Testis (tissue), 3 donors: ENCODE data around the gene FEM1A. TPM values are rescaled to one million over a fixed set of nuclear protein-coding genes. Genes with fewer than 3 reads are reported as not detected.

Experiments
- DNase-seq: peaks from one replicate; pipeline ENCODE4 v3.0.0-alpha.2; 2019
- H3K27ac ChIP-seq, 2 donors: fragments of 200-600 bp; sonication (generic); one replicate each; pipeline ENCODE4 v1.5.1; 2019
- H3K27me3 ChIP-seq: fragments of 200-600 bp; sonication (generic); one replicate; pipeline ENCODE4 v1.5.1; 2019
- H3K36me3 ChIP-seq: fragments of 200-600 bp; sonication (generic); one replicate; pipeline ENCODE4 v1.5.1; 2017; ENCODE audit warnings: low read depth; ENCODE audit errors: missing control alignments
- H3K4me1 ChIP-seq: fragments of 200-600 bp; sonication (generic); one replicate; pipeline ENCODE4 v1.5.1; 2019
- H3K4me3 ChIP-seq, 2 donors: fragments of 200-600 bp; sonication (generic); one replicate each; pipeline ENCODE4 v1.5.1; 2017 to 2019
- H3K9me3 ChIP-seq: fragments of 200-600 bp; sonication (generic); one replicate; pipeline ENCODE4 v1.5.1; 2017
- POLR2A ChIP-seq: fragments of 450-650 bp; IDR thresholded peaks from one replicate; pipeline ENCODE4 v1.6.1; 2017; ENCODE audit warnings: antibody characterized with exemption, mild to moderate bottlenecking, moderate library complexity
- WGBS, 2 donors: methylation state at CpG; one replicate each; pipeline ENCODE4 v1.1.5; 2018; 5-methylcytosine and 5-hydroxymethylcytosine counted together
- intact Hi-C: fragments of 100-400 bp; cut with DNase I; formaldehyde crosslinking; loops from one replicate; pipeline ENCODE4 v1.15.1; 2023; ENCODE audit warnings: low total_unique reads
- polyA plus RNA-seq: library from polyadenylated mRNA; stranded (reverse); fragments of 350-450 nt; fragmentation: Illumina TruSeq; extraction: RNeasy Lipid Tissue Mini Kit (QIAGEN cat#74804); gene quantifications from one replicate; pipeline ENCODE4 v1.2.3, GENCODE V29; 2014; ENCODE audit warnings: low read depth, low replicate concordance; ENCODE audit not compliant: insufficient read depth
- total RNA-seq, 2 donors: library from RNA; depleted of rRNA; stranded (reverse); fragments of >200 nt; gene quantifications; one replicate each; pipeline ENCODE4 v1.2.3, GENCODE V29; 2016
- TF ChIP-seq, protein P1 (sequence below), 3 experiments: fragments of 450-650 bp in 2 of 3; fragments of 200-600 bp in 1 of 3; sonication (generic) in 1 of 3; IDR thresholded peaks; one replicate each; pipeline ENCODE4 v1.5.1; 2016 to 2019; ENCODE audit warnings: antibody characterized with exemption in 3 of 3, mild to moderate bottlenecking in 2 of 3, moderate library complexity in 1 of 3

The FEM1A gene
- total and polyA plus RNA-seq, 3 donors from 2014 or later: 7.5 to 15.8 (median 14.3) TPM

DNA sequence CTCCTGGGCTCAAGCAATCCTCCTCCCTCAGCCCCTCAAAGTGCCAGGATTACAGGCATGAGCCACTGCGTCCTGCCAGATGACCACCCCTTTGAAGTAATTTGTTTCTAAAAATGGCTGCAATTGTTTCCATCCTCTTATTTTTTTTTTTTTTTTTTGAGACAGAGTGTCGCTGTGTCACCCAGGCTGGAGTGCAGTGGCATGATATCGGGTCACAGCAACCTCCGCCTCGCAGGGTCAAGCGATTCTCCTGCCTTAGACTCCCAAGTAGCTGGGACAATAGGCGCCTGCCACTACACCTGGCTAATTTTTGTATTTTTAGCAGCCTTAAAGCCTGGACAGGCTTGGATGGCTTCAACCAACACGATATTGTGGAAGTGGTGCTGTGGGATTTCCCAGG, 45.5 kb upstream of the FEM1A start:
- no peaks in the 10 kb centered on the region for H3K27me3 ChIP-seq
- H3K36me3 ChIP-seq: no peaks in the 10 kb centered on the region
- TF ChIP-seq, protein P1, sequence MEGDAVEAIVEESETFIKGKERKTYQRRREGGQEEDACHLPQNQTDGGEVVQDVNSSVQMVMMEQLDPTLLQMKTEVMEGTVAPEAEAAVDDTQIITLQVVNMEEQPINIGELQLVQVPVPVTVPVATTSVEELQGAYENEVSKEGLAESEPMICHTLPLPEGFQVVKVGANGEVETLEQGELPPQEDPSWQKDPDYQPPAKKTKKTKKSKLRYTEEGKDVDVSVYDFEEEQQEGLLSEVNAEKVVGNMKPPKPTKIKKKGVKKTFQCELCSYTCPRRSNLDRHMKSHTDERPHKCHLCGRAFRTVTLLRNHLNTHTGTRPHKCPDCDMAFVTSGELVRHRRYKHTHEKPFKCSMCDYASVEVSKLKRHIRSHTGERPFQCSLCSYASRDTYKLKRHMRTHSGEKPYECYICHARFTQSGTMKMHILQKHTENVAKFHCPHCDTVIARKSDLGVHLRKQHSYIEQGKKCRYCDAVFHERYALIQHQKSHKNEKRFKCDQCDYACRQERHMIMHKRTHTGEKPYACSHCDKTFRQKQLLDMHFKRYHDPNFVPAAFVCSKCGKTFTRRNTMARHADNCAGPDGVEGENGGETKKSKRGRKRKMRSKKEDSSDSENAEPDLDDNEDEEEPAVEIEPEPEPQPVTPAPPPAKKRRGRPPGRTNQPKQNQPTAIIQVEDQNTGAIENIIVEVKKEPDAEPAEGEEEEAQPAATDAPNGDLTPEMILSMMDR (IDR thresholded peaks at IDR 0.05): no peak
- TF ChIP-seq POLR2A: no peak
- peak overlapping the region; percentile 72 to 93 for H3K27ac ChIP-seq
- no peaks in the 10 kb centered on the region for H3K9me3 ChIP-seq
- peak; percentile 68 for DNase-seq
- H3K4me3 ChIP-seq: no peak overlapping the region
- peaks cover 42% of the 10 kb centered on the region for H3K4me1 ChIP-seq
- 54 to 71% methylated on average over 8 of the region's 8 CpGs for WGBS, 2 donors
- intact Hi-C loops: no loop called here

DNA sequence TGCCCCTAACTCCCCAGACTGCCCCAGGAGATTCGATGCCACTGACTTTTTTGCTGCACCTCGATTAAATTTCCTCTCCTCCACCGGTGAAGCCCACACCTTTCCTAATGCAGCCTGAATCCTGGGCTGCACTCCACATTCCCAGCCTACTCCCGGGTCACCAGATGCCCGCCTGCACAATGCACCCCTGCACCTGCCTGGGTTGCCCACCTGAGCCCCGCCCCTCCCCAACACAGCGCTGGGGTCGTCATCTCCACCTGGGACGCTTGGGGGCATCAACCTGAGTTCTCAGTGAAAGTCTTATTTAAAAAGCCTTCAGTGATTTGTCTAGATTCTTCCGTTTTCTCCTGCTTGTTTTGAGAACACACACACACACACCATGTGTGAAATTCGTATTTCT, 43.3 kb upstream of the FEM1A start:
- H3K4me3 ChIP-seq: no peak overlapping the region
- no peak for DNase-seq
- no peaks in the 10 kb centered on the region for H3K27me3 ChIP-seq
- H3K36me3 ChIP-seq: no peaks in the 10 kb centered on the region
- H3K27ac ChIP-seq: no peak overlapping the region
- WGBS, 2 donors: 45 to 59% methylated on average over 11 of the region's 11 CpGs
- H3K4me1 ChIP-seq: peaks cover 28% of the 10 kb centered on the region
- TF ChIP-seq, protein P1 (IDR thresholded peaks at IDR 0.05): no peak
- TF ChIP-seq POLR2A: no peak
- no peaks in the 10 kb centered on the region for H3K9me3 ChIP-seq
- intact Hi-C loops: no loop called here

DNA sequence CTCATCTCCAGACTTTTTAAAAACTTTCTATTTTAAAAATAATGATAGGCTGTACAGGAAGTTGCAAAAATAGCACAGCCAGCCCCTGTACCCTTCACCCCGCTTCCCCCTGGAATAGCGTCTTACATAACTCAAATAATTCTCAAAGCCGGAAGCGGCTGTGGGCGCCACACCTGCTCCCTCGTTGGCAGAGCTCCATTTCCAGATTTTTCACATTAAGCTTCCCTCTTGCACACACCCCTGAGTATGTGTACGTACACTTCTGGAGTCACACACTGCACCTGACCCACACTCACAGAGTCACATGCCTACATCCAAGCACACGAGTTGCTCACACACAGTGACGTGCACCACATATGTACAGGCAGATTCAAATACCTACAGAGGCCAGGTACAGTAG, 42.9 kb upstream of the FEM1A start:
- Histone ChIP-seq H3K27ac (no peak overlapping the region), H3K4me1 (peaks cover 24% of the 10 kb centered on the region), H3K27me3 (no peaks in the 10 kb centered on the region), H3K36me3 (no peaks in the 10 kb centered on the region), H3K9me3 (no peaks in the 10 kb centered on the region), H3K4me3 (no peak overlapping the region)
- 60 to 71% methylated on average over 9 of the region's 9 CpGs for WGBS, 2 donors
- intact Hi-C loops: no loop called here
- no peak for DNase-seq
- TF ChIP-seq POLR2A: no peak
- TF ChIP-seq, protein P1 (IDR thresholded peaks at IDR 0.05): no peak

DNA sequence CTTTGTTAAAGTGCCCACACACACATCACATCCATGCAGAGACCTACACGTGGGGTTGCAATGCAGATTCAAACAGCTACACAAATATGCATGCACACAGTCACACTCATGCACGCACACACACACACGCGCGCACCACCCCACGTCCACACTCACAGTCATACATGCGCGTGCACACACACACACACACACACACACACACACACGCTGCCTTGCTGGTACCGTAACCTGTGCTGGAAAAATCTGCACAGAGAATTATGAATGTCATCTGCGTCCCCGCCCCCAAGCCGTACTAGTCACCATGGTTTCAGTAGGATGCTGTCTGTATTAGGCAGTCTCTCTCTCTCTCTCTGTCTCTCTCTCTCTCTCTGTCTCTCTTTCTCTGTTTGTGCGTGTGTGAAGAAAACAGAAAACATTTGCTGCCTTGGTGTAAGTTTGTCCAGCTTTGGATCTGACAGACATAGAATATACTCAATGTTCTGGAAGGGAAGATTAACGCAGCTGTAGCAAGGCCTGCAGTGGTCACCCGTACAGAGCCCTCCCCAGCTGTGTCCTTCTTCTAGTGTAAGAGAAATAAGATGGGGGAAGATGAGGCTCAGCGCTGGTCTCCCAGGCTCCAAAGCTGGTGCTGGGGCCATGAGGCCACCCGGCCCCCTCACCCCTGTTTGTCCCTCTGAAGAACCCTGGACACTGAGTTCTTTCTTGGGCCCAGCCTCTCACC, 41.5 kb upstream of the FEM1A start:
- Histone ChIP-seq H3K27ac (no peak overlapping the region), H3K36me3 (no peaks in the 10 kb centered on the region), H3K27me3 (no peaks in the 10 kb centered on the region), H3K4me1 (peaks cover 13% of the 10 kb centered on the region), H3K9me3 (no peaks in the 10 kb centered on the region), H3K4me3 (no peak overlapping the region)
- 74 to 76% methylated on average over 17 to 18 of the region's 18 CpGs for WGBS, 2 donors
- intact Hi-C loops: no loop called here
- no peak for DNase-seq
- no peak for TF ChIP-seq POLR2A
- TF ChIP-seq, protein P1 (IDR thresholded peaks at IDR 0.05): no peak

DNA sequence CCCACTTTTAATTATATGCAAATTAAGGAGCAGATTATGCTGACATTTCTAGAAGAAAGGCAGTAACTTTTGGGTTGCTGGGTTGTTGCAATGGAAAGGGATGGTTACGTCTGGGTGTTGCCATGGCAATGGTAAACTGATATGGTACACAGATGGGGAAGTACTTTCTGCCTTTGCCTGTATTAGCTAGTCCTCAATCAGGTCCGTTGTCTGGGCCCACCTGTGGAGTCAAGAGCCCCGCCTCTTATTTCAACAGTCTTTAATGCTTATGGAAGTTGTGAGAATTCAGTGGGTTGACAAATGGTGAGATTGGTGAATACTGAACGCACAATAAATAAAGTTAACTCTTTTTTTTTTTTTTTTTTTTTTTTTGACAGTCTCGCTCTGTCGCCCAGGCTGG, 37.3 kb upstream of the FEM1A start:
- TF ChIP-seq, protein P1 (IDR thresholded peaks at IDR 0.05): no peak
- TF ChIP-seq POLR2A: no peak
- Histone ChIP-seq H3K4me1 (no peaks in the 10 kb centered on the region), H3K4me3 (no peak overlapping the region), H3K27me3 (no peaks in the 10 kb centered on the region), H3K27ac (no peak overlapping the region), H3K9me3 (no peaks in the 10 kb centered on the region), H3K36me3 (no peaks in the 10 kb centered on the region)
- 61 to 67% methylated on average over 6 of the region's 6 CpGs for WGBS, 2 donors
- intact Hi-C loops: no loop called here
- DNase-seq: no peak
